GM19043 (cell line): ENCODE data around the gene HOXC4.
"Not testable (repeated sequence)": the region's sequence is repeated elsewhere in the genome, so short reads cannot be mapped to it uniquely, and the experiment has no call there.

Experiments used
- ATAC-seq: cut with Tn5 transposase; IDR thresholded peaks from one replicate; pipeline ENCODE4 v1.9.1; 2021; ENCODE audit warnings: low read depth; ENCODE audit not compliant: unreplicated experiment

Gene HOXC4

DNA sequence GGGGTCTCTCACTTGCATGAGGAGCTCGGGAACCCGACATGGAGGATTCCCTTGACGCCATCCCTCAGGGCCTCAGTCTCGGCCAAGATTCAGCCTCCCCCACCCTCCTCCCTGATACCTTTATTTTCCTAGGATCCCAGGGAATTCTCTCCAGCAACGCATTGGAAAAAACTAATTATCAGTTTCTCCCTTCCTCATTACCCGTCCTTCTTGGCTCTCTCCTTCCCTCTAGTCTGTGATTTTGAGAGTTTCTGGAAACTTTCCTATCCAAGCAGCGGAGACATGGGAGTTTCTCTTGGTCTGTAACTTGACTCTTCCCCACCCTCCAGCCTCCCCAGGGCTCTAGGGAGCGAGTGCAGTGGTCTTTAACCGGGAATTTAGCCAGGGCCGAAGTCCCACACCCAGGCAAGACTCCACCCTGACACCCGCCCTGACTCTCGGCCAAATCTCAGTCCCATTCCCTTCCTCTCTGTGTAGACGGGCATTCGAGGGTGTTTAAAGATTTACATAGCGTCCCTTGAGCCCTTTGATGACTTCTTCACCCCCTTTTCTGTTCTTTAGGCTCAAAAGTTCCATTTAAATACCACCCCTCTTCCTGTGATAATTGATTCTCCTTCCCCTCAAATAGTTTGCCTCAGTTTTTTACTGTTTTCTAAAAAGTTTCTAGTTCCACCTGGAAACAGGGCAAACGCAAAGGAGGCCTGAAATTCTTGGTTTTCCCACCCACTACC, 14.1 kb upstream of the HOXC4 start:
- no peak for ATAC-seq

DNA sequence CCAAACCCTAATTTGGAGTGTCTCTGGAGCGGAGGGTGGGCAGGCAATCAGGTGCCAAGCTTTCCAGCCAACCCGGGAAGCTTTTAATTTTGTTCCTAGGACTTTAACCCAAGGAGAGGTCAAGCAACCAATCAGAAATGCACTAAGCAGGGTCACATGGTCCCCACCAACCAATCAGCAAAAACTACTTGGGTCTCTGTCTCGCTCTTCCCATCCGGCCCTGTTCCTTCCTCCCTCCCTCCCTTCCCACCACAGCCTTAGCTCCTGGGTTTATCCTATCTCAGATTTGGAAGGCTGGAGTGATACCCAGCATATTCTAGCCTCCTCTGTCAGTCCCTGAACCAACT, 13.5 kb upstream of the HOXC4 start:
- no peak for ATAC-seq

DNA sequence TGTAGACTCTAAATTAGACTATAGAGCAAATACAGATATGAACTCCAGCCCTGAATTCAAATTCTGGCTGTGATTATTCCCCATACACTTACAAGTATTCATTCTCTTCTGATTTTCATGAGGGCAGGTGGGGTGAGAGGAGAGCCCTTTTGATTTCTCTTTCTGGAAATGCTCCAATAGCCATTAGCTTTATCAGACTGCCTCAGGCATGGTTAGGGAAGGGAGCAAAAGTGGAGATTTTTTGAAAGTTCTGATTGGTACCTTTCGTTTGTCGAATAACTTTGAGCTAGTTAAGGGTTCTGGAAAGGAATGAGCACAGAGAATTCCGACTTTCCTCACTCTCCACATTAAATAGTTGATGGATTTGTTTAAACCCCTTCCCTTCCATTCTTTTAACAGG, 13.0 kb upstream of the HOXC4 start:
- no peak for ATAC-seq

DNA sequence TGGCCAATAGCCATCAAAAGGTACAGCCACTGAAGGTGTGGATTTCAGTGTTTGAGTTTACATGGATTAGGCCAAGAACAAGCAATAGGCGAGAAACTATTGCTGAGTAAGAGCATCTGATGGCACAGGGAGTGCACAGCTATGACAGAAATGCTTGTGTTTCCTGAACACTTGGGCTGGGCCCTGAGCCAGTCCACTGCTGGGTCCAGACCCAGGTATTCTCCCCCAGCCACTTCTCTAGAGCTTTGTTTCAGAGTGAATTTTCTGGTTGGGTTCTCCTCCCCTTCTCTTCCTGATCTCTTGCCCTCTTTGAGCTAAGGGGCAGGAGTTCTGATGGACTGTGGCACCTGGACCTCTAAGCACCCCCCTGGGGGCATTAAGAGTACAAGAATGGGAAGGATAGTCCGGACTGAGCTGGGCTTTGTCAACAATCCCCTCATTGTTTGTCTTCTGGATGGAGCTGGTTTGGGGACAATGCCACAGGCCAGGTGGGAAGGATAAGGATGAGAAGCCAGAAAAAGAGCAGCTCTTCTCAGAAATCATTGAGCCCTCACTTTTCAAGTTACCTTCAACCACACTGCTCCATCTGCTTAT, 12.4 kb upstream of the HOXC4 start:
- no peak for ATAC-seq

DNA sequence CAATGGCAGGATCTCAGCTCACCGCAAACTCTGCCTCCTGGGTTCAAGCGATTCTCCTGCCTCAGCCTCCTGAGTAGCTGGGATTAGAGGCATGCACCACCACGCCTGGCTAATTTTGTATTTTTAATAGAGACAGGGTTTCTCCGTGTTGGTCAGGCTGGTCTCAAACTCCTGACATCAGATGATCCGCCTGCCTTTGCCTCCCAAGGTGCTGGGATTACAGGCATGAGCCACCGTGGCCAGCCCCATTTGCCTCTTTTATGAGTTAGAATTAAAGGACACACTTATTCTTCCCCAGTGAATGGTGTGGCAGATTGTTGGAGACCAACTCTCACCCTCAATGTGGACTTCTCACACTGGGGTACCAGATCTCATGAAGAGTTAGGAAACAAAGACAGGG, 11.6 kb upstream of the HOXC4 start:
- ATAC-seq: not testable (repeated sequence)

DNA sequence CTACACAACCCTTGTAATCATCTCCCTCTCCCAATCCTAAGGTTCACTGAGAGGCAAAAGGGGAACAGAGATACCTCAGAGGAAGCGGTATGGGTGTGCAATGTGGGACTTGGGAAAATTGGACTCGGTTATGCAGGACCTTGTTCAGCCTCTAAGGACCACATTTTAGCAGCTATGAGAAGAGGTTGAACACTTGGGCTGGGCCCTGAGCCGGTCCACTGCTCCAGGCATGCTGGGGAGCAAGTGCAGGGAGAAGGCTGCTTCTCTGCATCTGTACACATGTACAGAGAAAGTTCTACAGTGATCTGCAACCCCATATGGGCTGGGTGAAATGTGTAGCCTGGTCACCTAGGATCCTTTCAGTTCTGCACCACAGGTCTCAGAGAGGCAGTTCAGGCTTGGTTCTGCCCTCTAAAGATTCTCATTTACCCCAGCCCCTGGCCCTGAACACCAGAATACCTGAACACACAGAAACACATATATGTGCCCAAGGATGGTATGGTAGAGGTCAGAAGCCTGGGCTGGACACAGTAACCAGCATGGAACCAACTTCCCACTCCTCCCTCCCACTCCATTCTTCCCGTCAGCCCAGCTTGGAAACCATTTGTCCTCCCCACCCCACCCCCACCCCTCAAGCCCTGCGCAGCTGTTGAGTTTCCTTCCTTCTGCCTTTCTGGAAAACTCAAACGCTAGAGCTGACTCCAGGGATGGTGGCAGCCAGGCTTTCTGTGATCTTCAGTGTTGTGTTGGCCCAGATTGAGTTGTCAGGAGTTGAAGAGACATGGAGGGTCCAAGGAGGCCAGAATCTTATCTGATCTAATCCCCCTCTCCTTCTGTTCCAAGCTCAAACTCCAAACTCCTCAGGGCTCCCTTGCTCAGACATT, 10.4 kb upstream of the HOXC4 start:
- no peak for ATAC-seq

DNA sequence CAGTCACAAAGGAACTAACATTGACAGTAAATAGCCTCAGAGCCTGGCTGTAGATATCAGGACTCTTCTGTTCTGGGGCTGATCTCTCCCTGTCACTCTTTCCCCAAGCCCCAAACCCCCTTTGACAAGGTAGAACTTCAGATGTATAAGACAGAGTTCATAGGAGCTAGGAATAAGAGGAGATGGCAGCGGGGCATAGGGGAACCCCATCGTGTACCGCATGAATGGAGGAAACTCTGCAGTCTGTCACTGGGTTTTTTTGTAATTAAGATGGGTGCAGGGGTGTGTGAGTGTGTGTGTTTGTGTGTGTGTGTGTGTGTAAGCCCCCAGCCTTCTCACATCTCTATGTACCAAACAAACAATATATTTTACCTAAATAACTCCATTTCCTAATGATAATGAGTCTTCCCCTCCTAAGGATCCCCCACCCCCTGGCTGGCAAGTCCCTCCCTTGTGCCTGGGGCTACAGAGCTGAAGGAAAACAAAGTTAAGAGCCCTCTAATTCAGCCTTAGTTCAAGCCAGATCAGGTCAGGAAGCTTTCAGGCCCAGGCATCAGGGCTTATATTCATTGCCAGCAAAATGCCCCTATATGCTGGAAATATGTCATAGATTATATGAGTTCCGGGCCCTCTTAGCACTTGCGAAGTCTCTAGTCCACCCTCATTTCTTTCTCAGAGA, 9.1 kb upstream of the HOXC4 start:
- no peak for ATAC-seq

DNA sequence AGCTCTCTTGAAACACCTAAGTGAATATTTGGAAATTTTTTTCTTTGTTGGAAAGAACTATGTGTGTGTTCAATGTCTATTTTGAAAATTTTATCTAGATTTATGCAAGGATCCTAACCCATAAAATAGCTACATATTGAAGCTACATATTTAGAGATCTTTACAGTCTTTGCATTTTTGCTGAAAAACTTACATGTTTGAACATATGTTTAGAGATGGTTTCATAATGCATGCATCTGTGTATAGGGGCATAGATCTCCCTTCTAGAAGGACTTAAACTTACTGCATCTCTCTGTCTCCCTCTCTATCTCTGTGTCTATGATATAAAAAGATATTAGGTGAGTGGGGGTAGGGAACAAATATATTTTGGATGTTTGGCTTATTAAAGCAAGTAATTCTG, 8.2 kb upstream of the HOXC4 start:
- no peak for ATAC-seq

DNA sequence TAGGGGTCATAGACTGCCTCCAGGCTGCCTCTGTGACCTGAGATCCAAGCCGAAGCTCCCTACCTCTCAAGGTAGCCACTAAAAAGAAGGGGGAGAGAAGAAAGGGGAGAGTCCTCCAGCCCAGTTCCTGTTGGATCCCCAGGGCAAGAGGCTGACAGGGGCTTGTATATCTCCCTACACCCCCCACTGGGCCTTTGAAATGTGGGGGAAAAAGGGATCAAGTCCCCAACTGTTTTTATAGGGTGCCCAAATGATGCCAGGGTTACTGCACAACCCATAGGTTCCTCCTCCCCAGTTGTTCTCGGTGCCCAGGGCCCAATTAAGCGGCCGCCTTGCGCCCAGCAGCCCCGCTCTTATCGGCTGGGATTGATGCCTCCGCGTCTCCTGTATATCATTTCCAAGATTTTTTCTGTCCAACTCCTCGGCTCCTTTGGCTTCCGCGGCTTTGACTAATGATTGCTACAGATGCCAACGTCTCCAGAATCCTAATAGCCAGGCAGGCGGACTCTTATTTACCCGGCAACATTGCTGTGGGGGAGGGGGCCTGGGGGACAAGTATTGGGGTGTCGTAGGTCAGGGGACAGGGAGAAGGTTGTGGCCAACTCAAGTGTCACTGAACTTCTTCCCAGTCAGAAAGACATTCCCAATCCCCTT, 7.6 kb upstream of the HOXC4 start:
- ATAC-seq: no peak

DNA sequence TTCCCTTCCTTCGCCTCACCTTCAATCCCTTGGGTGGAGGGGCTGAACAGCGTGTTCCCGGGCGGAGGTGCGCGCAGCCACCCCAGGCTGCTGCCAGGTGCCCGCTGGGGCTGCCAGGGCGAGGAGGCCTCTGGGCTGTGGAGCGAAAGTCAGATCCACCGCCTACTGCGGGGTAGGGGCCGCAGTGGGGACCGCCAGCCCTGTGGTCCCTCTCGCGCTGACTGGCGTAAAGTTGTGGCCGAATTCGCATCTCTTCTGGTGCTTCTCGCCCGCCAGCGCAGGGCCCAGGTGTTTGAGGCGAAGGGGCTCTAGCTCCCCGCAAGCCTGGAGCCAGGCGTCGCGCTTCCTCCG, 6.9 kb upstream of the HOXC4 start:
- no peak for ATAC-seq

DNA sequence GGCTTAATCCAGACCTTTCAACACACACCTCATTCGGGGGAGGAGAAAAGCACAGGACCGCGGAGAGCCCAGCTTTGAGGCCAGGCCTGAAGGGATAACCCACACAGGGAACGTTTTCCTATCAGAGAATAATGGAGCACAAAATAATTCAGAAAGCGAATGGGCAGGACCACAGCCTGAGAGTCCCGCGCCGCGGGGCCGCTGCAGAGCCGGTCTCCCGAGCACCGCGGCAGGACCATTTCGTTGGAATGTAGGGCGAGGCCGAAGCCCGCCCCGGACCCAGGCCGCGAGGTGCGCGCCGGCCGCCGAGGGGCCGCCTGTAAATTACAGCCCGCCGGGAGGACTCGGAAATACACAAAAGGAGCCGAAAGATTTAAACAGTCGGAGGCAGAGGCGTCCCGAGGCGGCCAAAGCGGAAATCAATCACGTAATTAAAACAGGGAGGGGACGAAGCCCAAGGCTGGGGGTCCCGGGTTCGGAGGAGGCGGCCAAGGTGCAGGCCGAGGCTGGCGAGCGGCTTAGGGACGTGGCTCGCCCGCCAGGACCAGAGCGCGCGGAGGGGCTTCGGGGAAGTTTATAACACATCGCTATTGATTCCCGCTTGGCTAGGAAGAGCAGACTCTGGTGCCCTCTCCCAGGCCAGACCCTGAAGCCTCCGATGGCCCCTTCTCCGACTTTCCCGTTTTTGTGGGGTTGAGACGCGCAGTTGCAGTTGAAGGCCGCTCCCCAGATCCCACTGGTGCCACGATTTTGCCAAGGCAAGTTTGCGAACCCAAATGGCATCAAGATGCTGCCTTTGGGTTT, 6.3 kb upstream of the HOXC4 start:
- no peak for ATAC-seq

DNA sequence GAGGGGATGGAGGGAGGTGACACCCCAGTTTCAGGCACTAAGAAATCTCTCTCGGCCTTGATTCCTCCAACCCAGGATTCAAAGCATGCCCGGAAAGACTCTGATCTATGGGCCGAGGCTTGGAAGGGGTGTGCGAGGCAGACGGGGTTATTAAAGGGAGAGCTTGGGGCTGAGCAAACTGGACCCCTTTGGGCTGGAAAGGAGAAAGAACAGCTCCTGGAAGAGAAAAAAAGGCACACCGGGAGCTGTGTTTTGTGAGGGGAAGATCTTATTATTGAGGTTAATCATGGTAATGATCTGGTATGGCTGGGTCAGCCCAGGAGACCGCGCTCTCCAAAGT, 5.7 kb upstream of the HOXC4 start:
- ATAC-seq: no peak

DNA sequence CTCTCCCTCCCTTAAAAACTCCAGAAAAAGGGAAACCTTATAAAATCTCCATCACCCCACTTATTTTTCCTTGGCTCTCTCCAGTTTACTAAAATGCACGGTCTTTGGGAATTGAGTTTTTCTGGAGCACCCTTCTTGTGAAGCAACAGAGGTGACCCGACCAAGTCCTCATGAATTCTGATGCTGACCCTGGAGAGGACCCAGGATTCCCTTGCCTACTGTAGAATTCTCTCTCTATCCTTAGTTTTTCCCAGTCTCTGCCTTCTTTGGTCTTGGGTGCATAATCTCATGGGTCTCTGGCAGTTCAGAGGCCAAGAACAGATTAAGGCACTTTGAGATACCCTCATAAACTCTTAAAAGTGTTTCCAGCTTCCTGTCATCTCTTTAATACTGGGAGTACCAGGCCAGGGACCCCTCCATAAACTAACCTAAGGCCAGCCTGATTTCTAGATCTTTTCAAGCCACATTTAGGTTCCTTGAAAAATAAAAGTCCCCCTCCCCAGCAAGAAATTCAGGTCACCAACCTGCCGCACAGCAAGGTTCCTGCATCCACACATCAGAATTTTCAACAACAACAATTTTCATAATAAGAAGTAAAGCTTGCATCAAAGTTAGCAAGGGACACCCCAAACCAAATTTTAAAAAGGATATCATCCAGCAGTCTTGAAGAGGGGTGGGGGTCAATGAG, 5.1 kb upstream of the HOXC4 start:
- no peak for ATAC-seq

DNA sequence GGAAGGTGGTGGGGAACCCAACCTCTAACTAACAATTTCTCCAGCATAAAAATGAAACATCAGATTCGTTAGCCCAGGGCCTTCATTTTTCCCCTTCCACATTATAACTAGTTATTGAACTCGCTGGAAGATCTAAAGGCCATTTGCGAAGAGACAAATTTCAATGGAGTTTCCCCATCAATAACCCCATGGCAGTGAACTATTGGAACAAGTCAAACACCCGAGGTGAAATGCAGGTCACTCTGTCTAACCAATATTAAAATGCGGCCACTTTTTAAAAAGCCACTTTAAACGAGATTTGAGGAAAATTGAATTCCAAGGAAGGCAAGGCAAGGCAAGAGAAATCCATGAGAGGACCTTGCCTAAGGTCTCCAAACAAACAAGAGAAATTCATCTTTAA, 4.5 kb upstream of the HOXC4 start:
- ATAC-seq: no peak

DNA sequence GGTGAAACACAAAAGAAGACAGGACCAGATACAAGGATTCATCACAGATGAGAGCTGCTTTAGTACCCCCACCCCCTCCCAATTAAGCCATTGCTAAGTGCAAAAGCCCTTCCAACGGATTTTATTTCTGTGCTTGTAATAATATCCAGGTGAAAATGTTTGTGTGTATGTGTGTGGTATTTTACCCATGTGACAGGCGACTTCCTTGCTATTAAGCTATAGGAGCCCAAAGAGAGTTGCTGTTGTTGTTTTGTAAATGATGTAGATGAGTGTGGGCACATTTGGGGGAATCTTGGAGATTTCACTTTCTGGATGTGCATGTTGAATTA, 3.2 kb upstream of the HOXC4 start:
- ATAC-seq: no peak

DNA sequence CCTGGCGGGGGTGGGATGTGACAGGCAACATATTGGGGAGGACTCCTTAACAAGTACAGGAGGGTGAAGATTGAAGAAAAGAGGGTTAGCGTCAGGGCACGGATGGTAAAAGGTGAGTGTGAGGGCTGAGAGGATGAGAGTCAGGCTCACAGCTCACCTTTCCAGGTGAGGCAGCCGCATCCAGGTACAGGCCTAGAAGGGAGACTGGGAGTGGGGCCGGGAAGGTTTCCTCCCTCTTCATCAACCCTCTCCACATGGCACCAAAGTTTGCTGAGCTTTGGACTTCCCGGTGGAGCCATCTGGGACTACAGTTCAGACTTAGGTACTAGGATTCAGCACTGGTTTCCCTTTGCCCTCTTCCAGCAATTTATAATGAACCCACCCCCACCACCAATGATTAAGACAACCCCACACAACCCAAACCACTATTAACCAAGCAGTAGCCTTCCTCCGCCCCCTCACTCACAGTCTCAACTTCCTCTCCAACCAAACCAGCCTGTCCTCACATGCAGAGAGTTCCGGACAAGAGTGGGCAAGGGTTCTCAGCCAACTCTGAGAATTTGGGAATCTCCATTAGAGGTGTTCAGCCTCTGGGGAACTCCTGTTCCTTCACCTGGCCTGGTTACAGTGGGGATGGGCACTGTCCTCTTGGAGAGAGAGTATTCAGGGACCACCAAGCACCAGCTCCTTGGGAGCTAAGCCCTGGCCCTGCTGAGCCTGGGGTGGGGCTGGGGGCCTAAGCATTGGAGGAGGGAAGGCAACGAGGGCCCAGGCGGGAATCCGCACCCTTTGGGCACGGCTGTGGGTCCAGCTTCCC, 2.4 kb upstream of the HOXC4 start:
- no peak for ATAC-seq

DNA sequence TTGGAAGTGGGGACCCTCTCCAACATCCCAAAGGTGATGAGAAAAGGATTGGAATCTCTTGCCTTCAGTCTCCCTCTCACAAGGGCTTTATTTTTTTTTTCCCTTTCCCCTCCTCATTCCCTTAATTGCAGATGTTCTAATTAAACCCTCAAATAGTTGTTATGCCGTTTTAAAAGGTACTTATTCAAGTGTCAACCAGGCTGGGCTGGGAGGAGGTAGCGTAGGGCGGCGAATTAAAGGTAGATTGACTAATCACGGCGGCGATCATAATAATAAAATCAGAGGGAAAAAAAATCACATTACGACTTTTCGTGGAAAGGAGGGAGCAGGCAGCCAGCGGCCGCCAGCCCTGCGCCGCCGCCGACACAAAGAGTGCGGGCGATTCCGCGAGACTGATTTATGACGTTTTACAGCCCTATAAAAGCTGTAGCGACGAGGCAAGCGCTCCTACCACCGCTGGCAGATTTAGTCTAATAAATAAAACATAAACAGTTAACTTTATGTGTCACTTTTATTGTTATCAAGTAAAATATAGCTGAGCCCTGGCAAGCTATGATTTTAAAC, 1.7 kb upstream of the HOXC4 start:
- no peak for ATAC-seq

DNA sequence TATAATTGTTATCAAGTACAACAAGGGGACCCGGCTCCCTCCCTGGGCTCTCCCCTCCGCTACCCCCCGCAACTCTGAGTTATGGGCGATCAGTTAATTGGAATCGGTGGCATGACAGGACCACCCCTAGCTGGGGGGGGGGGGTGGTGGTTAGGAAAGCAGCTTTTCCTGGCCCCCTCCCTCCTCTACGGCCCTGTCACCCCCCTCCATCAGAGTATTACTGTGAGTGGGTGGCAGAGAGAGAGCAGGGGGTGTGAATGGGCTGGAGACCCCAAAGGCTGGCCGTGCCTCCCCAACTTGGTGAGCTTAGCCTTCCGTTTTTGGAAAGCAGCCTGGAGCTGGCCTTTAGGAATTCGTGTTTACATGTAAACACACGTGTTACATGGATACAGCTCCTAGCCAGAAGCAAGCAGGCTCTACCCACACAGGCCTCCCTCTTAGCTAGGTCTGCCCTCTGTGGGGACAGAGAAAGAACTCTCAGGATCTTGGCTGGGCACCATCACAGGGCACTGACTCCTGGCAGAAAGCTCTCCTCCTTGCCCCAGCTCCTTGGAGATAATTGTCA, 1.1 kb upstream of the HOXC4 start:
- no peak for ATAC-seq
